ENCODE data around the gene NUDT16L1. TPM values are rescaled to one million over a fixed set of nuclear protein-coding genes. Genes with fewer than 3 reads are reported as not detected.

The NUDT16L1 gene
- total RNA-seq, 1 donor from 2014 or later, result 61.9 TPM

GRCh38 chr16:4675864-4676786 lies 17.2 kb upstream of the NUDT16L1 start:
- H3K4me3 ChIP-seq, result no peak overlapping the region
- peaks cover 34% of the 10 kb centered on the region for H3K36me3 ChIP-seq
- H3K27me3 ChIP-seq (ENCODE audit: low read depth), result no peaks in the 10 kb centered on the region
- no peak for TF ChIP-seq CTCF (IDR thresholded peaks at IDR 0.05; ENCODE audit: borderline replicate concordance)
- no peak for DNase-seq
- peaks cover 57% of the 10 kb centered on the region for H3K4me1 ChIP-seq
- H3K27ac ChIP-seq (replicated peaks), result peak overlapping the region; percentile 93
- intact Hi-C loops (cut with micrococcal nuclease), result no loop called here
- no peaks in the 10 kb centered on the region for H3K9me3 ChIP-seq (replicated peaks)

GRCh38 chr16:4676831-4677230 lies 16.5 kb upstream of the NUDT16L1 start:
- Histone ChIP-seq H3K27me3 (ENCODE audit: low read depth) (no peaks in the 10 kb centered on the region), H3K36me3 (peaks cover 38% of the 10 kb centered on the region), H3K4me3 (peak overlapping the region; percentile 36), H3K9me3 (replicated peaks) (no peaks in the 10 kb centered on the region), H3K4me1 (peaks cover 64% of the 10 kb centered on the region), H3K27ac (replicated peaks) (peak overlapping the region; percentile 93)
- intact Hi-C loops (cut with micrococcal nuclease), result no loop called here
- DNase-seq, result peak; percentile 69
- TF ChIP-seq CTCF (IDR thresholded peaks at IDR 0.05; ENCODE audit: borderline replicate concordance), result no peak

DNA sequence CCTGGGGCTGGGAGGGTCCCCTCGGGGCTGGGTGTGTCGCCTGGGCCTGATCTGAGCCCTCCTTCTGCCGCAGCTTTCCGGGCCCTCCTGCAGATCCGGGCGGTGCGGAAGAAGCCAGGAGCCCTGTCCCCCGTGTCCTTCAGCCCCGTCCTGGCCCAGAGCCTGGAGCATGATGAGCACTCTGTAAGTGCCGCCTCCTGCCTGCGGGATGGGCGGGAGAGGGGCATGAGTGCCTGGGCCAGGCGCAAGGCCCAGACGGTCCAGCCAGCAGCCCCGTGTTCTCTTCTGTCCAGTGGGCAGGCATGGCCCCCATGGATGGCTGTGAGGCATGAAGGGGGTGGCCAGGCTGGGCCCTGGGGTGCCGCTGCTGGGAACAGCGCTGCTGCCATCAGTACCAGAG lies 16.0 kb upstream of the NUDT16L1 start:
- Histone ChIP-seq H3K27me3 (ENCODE audit: low read depth) (no peaks in the 10 kb centered on the region), H3K4me3 (peak overlapping the region; percentile 36), H3K4me1 (peaks cover 68% of the 10 kb centered on the region), H3K36me3 (peaks cover 39% of the 10 kb centered on the region), H3K9me3 (replicated peaks) (no peaks in the 10 kb centered on the region), H3K27ac (replicated peaks) (peak overlapping the region; percentile 93)
- TF ChIP-seq CTCF (IDR thresholded peaks at IDR 0.05; ENCODE audit: borderline replicate concordance), result no peak
- DNase-seq, result peak; percentile 81
- intact Hi-C loops (cut with micrococcal nuclease), result no loop called here

GRCh38 chr16:4677994-4678393 lies 15.4 kb upstream of the NUDT16L1 start:
- H3K4me3 ChIP-seq, result no peak overlapping the region
- peaks cover 42% of the 10 kb centered on the region for H3K36me3 ChIP-seq
- peak overlapping the region; percentile 93 for H3K27ac ChIP-seq (replicated peaks)
- no peak for DNase-seq
- intact Hi-C loops (cut with micrococcal nuclease), result no loop called here
- no peaks in the 10 kb centered on the region for H3K27me3 ChIP-seq (ENCODE audit: low read depth)
- no peak for TF ChIP-seq CTCF (IDR thresholded peaks at IDR 0.05; ENCODE audit: borderline replicate concordance)
- no peaks in the 10 kb centered on the region for H3K9me3 ChIP-seq (replicated peaks)
- H3K4me1 ChIP-seq, result peaks cover 70% of the 10 kb centered on the region

DNA sequence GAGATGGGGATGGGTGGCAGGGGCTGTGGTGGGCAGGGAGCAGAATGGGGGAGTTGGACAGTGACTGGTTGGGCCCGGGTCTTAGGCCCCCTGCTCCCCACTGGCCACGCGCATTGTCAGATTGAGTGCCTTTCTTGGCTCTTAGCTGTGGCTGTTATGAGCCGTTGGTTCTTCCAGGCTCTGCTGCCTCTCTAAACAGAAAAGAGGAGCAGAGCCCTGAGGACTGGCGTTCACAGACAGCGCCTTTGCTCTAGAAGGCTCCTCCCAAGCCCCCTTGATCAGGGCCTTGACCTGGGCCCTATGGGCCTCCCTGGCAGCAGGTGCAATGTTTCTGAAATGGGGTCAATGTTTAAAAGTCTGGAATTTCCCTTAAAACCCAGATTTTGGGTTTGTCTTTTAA lies 14.8 kb upstream of the NUDT16L1 start:
- H3K4me1 ChIP-seq, result peaks cover 70% of the 10 kb centered on the region
- peaks cover 42% of the 10 kb centered on the region for H3K36me3 ChIP-seq
- H3K27ac ChIP-seq (replicated peaks), result peak overlapping the region; percentile 93
- DNase-seq, result no peak
- TF ChIP-seq CTCF (IDR thresholded peaks at IDR 0.05; ENCODE audit: borderline replicate concordance), result no peak
- no peak overlapping the region for H3K4me3 ChIP-seq
- intact Hi-C loops (cut with micrococcal nuclease), result no loop called here
- no peaks in the 10 kb centered on the region for H3K9me3 ChIP-seq (replicated peaks)
- H3K27me3 ChIP-seq (ENCODE audit: low read depth), result no peaks in the 10 kb centered on the region

All from left ventricle myocardium inferior (tissue), 1 donor.